GM19099 (cell line): ENCODE data around the gene EGFLAM.

ENCODE experiments used
- POLR2A ChIP-seq: IDR thresholded peaks from 3 replicates; pipeline ENCODE4 v1.6.1; 2011; ENCODE audit warnings: low read depth; ENCODE audit not compliant: insufficient read length; ENCODE audit errors: extremely low read depth

EGFLAM gene

DNA sequence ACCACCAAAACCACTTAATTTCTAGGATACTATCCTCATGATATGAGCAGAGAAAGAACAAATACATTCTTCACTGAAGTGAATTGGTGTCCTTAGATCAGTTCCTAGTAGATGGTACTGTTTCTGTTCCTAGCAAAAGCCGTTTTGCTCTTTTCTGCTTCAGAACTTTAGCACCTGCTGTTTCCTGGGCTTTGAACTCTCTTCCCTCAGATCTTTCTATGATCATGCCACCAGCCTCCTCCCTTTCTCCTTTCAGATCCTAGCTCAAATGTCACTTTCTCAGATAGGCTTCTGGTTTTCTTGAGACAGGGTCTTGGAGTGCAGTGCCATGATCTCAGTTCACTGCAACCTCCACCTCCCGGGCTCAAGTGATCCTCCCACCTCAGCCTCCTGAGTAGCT, 118.0 kb downstream of the EGFLAM start:
- TF ChIP-seq POLR2A = no peak

DNA sequence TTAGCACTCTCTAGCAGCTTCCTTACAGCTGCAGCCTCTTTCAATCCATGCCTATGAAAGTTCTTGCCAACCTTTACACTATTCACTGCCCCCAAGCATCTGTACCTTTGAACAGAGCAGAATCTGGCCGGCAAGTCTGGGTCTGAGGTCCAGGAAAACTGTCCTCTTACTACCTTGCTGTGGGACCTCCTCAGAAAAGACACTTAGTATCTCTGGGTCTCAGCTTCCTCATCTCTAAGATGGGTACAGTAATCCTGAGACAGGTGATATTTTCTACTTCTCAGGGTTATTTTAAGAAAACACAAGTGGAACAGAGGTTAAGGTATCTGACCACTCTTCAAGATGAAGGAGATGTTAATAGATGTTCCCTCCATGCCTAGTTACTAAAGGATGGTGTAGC, 120.2 kb downstream of the EGFLAM start:
- no peak for TF ChIP-seq POLR2A

DNA sequence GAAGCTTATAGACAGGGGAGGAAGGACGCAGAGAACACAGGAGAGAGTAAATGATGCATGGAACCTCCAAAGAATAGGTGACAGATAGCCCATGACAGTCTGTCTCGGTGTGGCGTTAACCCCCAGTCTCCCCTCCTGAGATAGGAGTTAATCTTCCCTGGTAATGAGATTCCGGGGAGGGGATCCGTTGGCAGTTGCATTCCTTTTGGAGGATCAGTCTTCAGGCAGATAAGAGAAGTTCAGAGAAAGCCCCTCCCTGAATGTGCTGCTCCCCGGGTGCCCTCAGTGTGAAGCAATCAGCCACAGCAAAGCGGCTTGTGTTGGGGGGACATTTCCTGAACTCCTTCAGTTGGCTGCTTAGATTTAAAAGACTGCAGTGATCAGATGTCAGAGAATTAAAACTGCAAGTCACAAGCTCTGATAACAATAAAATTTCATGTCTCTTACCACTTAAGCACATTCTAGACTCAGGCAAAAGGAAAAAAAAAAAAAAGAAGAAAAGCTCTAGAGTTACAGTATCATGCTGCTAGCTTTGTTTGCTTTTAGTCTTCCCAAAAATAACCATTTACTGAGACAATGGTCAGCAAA, 121.1 kb downstream of the EGFLAM start:
- TF ChIP-seq POLR2A = no peak

DNA sequence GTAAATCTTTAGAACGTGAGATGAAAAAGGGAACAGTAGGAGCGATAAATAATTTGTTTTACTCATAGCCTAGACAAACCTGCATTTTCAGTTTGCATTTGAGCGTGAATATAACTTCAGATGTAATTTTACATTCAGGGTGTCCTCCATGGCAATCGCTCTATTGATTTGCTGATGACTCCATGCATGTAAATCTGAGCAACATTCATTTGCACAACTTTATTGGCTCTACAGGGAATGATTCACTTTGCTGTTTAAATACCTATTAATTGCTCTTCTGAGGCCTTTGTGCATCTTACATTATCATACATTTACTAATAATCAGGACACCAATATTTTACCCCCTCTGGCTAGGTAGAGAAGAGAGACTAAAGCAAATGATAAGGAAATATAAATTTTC, 122.2 kb downstream of the EGFLAM start:
- no peak for TF ChIP-seq POLR2A

DNA sequence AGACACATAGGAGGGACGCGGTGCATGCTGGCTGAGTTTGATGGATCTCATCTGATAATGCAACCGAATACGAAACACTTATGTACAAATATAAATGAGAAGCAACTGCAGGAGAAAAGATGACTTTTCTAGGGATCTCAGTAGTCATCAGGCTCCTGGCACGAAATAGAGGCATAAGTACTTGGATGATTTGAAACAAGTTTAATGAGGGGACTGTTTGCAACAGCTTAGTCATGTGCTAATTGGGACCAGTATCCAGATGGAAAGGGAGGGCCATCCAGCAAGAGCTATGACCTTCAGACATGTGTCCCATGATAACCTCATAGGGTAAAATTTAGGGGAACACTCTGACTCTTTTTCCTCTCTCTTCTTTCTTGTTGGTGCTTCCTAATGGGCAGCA, 123.0 kb downstream of the EGFLAM start:
- no peak for TF ChIP-seq POLR2A

DNA sequence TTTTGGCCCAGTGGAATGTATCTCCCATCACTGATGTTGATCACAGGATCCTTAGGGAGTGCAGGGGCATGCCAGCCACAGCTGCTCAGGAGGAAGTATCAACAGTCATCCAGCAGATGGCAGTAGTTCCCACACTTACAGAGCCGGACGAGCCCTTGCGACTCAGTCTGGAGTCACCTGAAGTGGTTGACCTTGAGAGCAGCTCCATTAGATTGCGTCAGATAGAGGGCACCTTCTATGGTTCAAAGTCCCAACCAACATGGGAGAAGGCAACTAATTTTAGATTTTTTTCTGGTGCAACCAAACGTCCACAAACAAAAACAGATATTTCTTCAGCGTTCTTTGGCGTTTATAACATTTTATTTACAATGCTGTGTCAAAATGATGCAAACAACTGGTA, 124.5 kb downstream of the EGFLAM start:
- no peak for TF ChIP-seq POLR2A

DNA sequence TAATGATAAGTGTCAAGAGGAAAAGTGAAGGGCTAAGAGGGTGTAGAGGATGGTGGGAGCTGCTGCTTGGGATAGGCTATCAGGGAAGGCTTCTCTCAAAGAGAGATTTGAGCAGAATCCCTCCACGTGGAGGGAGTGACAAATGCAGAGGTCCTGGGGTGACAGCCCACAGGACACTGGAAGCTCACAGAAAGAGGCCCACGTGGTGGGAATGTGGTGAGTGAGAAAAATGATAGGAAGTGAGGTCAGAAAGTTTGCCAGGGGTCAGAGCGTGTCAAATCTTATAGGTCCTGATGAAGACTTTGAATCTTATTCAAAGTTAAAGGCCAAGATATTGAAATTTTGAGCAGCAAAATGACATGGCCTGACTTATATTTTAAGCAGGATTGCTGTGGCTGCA, 125.3 kb downstream of the EGFLAM start:
- no peak for TF ChIP-seq POLR2A

DNA sequence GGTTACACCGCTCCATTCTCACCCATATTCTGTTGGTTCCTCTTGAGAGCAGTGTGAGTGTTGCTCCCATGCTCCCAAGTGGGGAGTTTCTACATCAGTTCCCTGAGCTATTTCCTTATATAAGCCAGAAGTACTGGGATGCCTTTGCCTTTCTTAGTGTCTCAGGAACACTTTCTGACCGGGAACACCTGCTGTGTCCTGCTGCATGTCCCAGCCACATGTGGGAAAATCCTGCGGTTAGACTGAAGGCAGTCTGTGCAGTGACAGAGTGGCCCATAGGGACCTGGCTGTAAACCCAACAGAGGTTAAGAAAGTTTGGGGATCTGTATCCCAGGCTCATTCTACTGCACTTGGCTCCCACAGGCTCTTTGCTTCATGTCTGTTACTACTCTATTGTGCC, 126.0 kb downstream of the EGFLAM start:
- no peak for TF ChIP-seq POLR2A

DNA sequence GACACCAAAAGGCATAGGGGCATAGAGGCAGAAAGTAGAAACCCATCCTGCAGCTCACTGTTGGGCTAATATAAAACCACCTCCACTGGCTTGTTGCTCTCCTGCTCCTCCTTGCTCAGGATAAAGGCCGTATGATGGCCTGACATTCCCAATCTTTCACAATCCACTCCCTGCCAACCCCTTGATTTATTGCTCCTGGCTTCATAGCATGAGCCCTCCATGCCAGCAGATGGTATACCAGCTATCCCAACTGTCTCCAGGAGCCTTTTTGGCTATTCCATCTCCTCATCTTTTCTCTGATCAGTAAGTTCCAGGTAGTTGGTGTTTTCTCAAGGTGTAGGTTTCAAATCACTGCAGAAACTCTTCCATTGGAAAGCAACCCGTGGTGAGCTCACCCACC, 128.8 kb downstream of the EGFLAM start:
- no peak for TF ChIP-seq POLR2A

DNA sequence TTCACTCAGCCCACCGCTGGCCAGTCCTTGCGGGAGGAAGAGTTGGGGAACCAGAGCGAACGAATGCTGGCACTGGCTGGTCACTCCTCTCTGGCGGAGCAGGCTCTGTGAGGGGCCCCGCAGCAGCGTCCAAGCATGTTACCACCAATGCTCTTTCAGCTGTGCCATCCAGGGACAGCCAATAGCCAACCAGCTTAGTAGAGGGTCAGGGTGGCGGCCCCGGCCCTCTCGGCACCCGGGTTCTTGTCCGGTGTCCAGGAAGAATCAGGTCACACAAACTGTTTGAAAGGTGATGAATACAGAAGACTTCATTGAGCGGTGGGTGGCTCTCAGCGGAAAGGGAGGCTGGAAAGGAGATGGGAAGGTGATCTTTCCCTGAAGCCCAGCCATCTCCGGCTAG, 135.3 kb downstream of the EGFLAM start:
- no peak for TF ChIP-seq POLR2A

DNA sequence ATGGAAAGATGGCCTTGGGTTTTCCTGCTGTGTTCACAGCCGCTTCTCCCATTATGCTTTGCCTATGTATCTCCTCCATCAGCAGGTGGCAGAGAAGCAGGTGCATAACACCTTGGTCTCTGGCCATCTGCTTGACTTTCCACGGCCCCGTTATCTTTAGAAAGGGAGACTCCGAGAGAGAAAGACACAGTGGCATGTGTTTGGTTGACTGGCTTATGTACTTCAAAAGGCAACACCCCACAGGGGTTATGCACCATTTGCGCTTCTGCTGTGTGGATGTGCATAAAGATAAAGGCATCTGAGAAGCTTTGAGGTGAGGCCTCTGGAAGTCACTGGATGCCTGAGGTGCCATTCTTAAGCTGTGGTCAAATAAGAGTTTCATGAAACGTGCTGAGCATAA, 138.4 kb downstream of the EGFLAM start:
- no peak for TF ChIP-seq POLR2A

DNA sequence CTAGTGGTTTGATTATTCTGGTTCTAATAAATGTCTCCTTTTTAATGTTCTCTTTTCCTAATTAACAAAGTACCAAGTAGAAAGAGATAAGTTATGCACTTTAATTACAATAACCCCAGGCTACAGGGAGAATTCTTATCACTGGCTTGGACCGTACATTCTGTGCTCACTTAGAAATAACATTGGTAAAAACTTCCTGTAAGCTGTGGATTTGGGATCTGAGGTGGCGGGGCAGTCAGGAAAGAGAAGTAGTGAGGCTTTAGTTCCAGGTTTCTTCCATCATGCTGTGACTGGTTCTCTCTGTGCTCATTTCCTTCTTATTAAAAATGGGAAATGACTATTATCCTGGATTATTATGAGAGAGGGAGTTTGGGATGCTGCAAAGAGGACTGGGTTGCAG, 142.0 kb downstream of the EGFLAM start:
- no peak for TF ChIP-seq POLR2A

DNA sequence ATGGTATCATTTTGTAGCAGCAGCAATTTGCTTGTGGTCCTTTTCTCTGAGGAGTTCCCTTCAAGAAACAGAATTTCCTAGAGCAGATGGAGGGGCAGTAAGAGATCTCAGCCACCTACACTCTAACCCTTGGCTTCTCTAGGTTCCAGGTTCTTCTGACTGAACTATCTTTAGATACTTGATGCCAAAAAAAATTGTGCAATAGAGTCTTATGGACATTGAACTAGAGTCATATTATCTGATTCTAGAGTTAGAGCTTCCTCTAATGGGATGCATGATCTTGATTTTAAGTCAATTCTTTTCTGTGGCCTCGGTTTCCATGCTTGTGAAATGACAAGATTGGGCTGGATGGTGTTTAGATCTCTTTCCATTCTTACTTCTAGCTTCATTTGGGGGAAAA, 142.8 kb downstream of the EGFLAM start:
- TF ChIP-seq POLR2A = no peak

DNA sequence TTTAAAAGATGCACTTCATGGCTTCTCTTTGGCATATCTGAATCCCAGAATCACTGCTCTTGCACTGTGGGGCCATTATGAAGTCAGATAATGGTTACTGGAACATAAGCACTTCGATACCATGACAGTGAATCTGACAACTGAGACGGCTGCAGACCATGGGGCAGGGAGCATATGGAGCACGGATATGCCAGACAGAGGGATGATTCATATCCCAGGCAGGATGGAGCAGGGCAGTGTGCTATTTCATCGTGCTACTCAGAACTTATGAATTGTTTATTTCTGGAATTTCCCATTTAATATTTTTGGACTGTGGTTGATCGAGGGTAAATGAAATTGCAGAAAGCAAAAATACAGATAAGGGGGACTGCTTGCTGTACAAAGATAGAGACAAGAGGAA, 145.0 kb downstream of the EGFLAM start:
- no peak for TF ChIP-seq POLR2A

DNA sequence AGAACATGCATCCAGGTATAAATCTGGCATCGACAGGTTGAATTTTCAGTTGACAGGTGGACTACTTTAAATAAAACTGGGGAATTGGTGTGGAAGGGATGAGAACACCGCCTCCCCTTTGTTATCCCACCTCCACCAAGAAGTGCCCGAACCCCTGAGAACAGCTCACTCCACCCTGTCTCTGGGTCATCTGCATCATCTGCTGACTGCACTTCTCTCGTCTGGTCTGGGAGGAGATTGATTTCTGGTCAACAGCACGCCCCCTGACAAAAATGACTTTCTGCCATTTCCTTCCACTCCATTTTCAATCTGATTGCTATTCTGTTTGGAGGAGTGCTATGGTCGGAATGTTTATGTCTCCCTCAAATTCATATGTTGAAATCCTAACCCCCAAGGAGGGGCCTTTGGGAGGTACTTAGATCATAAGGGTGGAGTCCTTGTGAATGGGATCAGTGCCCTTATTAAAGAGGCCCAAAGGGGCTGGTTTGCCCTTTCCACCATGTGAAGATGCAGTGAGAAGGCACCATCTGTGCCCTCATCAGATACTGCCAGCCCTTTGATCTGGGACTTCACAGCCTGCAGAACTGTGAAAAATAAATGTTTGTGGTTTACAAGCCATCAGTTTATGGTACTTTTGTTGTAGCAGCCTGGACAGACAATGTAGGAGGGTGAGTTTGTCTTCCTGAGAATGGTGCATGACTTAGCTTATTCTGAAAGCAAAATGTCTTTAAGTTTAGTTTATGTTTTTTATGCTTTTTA, 145.7 kb downstream of the EGFLAM start:
- no peak for TF ChIP-seq POLR2A

DNA sequence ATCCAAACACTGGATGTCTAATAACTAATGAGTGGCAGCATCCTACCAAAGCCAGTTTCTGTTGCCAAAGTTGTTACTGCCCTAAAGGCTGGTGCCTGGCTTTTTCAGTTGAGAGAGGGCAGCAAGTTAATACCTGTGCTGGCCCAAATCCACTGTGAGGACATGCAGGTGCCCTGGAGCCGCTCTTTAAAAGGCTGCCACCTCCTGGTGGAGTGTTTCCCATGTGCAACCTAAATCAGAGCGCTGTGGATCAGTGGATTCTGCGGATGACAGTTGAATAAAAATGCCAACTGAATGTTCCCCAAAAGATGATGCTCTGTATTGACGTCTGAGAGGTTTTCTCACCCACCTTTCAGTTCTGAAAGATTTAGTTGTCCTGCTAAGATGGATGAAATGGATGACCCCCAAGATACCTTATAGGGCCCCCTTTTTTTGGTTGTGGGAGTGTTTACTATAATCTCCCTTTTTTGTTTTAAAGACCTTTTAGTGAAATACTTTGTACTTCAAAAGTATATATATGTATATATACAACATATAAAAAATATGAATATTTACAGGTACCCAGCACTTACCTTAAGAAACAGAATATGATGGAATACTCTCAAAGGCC, 146.4 kb downstream of the EGFLAM start:
- TF ChIP-seq POLR2A = no peak
